ENCODE measurements around the gene HES6.

- TF ChIP-seq POLR2A (IDR thresholded peaks at IDR 0.05) (no peak), POLR2AphosphoS5 (IDR thresholded peaks at IDR 0.05) (no peak)
Measured at GRCh38 chr2:238207006-238207405, 32.8 kb downstream of the HES6 start.

Measured in upper lobe of left lung (tissue), 4 donors.